GM19023 (cell line): Measurements from ENCODE around the gene UGT1A10.
"Not testable (repeated sequence)": the region's sequence is repeated elsewhere in the genome, so short reads cannot be mapped to it uniquely, and the experiment has no call there.

ENCODE experiments used
- ATAC-seq: cut with Tn5 transposase; IDR thresholded peaks from one replicate; pipeline ENCODE4 v1.9.1; 2021; ENCODE audit warnings: mild to moderate bottlenecking, moderate library complexity; ENCODE audit not compliant: unreplicated experiment

The UGT1A10 gene

GRCh38 chr2:233636306-233636705 is at the start of gene UGT1A10:
Gene UGT1A10, plus strand, starts transcription at chr2:233636448. Its CDS starts 75 bp downstream, at chr2:233636523.
- ATAC-seq = not testable (repeated sequence)

GRCh38 chr2:233588400-233588799 is 47.8 kb upstream of the UGT1A10 start:
- no peak for ATAC-seq

GRCh38 chr2:233592706-233593105 is 43.5 kb upstream of the UGT1A10 start:
- not testable (repeated sequence) for ATAC-seq

- ATAC-seq = peak; percentile 84
These were observed 43.0 kb upstream of the UGT1A10 start for GRCh38 chr2:233593201-233593600.

GRCh38 chr2:233597522-233597921 is 38.7 kb upstream of the UGT1A10 start:
- no peak for ATAC-seq

GRCh38 chr2:233598952-233599351 is 37.3 kb upstream of the UGT1A10 start:
- no peak for ATAC-seq

- no peak for ATAC-seq
These were observed 35.9 kb upstream of the UGT1A10 start for GRCh38 chr2:233600386-233600785.

- no peak for ATAC-seq
These were observed 34.2 kb upstream of the UGT1A10 start for GRCh38 chr2:233602076-233602475.

- no peak for ATAC-seq
These were observed 32.7 kb upstream of the UGT1A10 start for GRCh38 chr2:233603520-233603919.

- ATAC-seq = no peak
These were observed 31.4 kb upstream of the UGT1A10 start for GRCh38 chr2:233604826-233605225.

GRCh38 chr2:233605680-233606079 is 30.6 kb upstream of the UGT1A10 start:
- no peak for ATAC-seq

GRCh38 chr2:233611284-233611683 is 25.0 kb upstream of the UGT1A10 start:
- ATAC-seq = no peak

- not testable (repeated sequence) for ATAC-seq
These were observed 18.8 kb upstream of the UGT1A10 start, which contains the start of gene UGT1A8 for GRCh38 chr2:233617476-233617875. Gene UGT1A8, plus strand, starts transcription at chr2:233617633. Its CDS starts 75 bp downstream, at chr2:233617708.

- no peak for ATAC-seq
These were observed 16.0 kb upstream of the UGT1A10 start for GRCh38 chr2:233620204-233620603.

GRCh38 chr2:233621863-233622262 is 14.4 kb upstream of the UGT1A10 start:
- not testable (repeated sequence) for ATAC-seq

- no peak for ATAC-seq
These were observed 8.8 kb upstream of the UGT1A10 start for GRCh38 chr2:233627331-233628025.

GRCh38 chr2:233638836-233639235 is 2.6 kb downstream of the UGT1A10 start:
- ATAC-seq = no peak

GRCh38 chr2:233639860-233640259 is 3.6 kb downstream of the UGT1A10 start:
- ATAC-seq = no peak

GRCh38 chr2:233643128-233643527 is 6.9 kb downstream of the UGT1A10 start:
- ATAC-seq = no peak

GRCh38 chr2:233646033-233646432 is 9.8 kb downstream of the UGT1A10 start:
- ATAC-seq = not testable (repeated sequence)

GRCh38 chr2:233650981-233651380 is 14.7 kb downstream of the UGT1A10 start:
- no peak for ATAC-seq

- no peak for ATAC-seq
These were observed 15.2 kb downstream of the UGT1A10 start for GRCh38 chr2:233651430-233651829.

- ATAC-seq = no peak
These were observed 18.3 kb downstream of the UGT1A10 start for GRCh38 chr2:233654501-233654900.
